SH-SY5Y (cell line): ENCODE measurements around the gene BCL2L13.

ENCODE experiments used
- GATA2 ChIP-seq: IDR thresholded peaks from 2 replicates; pipeline ENCODE4 v1.6.1; 2011; ENCODE audit warnings: mild to moderate bottlenecking, low read depth, low read length
- GATA3 ChIP-seq: IDR thresholded peaks from 2 replicates; pipeline ENCODE4 v1.6.1; 2011; ENCODE audit warnings: low read depth, mild to moderate bottlenecking, low read length, moderate library complexity

- TF ChIP-seq GATA3 (no peak), GATA2 (no peak)
Measured at GRCh38 chr22:17775781-17776465, 137.4 kb downstream of the BCL2L13 start.
